Fibroblast of the aortic adventitia (primary cell): Measurements from ENCODE around the gene PRKAR1B. TPM values are rescaled to one million over a fixed set of nuclear protein-coding genes. Genes with fewer than 3 reads are reported as not detected.

Experiments
- DNase-seq: peaks from one replicate; pipeline ENCODE4 v3.0.0-alpha.2; 2010; ENCODE audit warnings: low read depth
- H3K4me3 ChIP-seq: 2 replicates; pipeline ENCODE4 v1.5.1; 2011; ENCODE audit warnings: low read depth, mild to moderate bottlenecking, control low read depth, low read length, moderate library complexity
- CTCF ChIP-seq: IDR thresholded peaks from 2 replicates; pipeline ENCODE4 v1.5.1; 2011; ENCODE audit warnings: mild to moderate bottlenecking, low read length, control low read depth, inconsistent platforms; ENCODE audit not compliant: insufficient read depth
- total RNA-seq: library from RNA; depleted of rRNA; stranded (reverse); fragments of >200 nt; gene quantifications from 2 replicates; pipeline ENCODE4 v1.2.3, GENCODE V29; 2012; ENCODE audit warnings: low replicate concordance

PRKAR1B gene
- total RNA-seq = 7.0 and 10.1 TPM in 2 replicates

DNA sequence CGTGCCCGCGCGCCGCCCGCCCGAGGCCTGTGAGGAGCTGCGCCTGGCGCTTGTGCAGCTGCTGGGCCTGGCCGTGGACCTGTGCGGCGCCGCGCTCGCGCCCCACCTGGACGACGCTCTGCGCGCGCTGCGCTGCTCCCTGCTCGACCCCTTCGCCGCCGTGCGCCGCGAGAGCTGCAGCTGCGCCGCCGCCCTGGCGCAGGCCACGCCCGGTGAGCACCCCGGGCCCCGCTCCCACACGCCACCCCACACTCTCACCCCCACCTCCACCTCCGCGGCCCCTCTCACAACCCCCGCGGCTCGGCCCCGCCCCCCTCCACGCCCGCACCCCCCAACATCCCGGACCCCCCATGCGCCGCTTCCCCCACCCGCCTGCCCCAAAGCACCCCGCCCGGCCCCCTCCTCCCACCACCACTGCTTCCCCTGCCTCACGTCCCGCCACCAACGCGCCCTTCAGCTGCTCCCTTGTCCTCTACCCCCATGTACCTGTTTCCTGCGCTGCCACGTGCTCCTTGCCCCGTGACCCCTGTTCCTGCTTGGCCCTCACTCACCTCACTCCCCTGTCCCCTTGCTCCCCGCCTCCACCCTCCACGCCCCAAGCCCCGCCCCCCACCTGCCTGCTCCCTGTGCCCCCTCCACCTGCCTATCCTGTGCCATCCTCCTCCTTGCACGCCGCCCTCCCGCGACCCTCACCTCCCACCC, at the start of gene PRKAR1B:
Gene PRKAR1B (minus strand): TSS at position 178 of the 702 bp plus-strand sequence. CDS start 15,776 bp downstream, outside the sequence.
- DNase-seq = no peak
- H3K4me3 ChIP-seq = peak within 1 kb of the TSS; percentile 73
- no peak for TF ChIP-seq CTCF

- DNase-seq = no peak
- no peak overlapping the region for H3K4me3 ChIP-seq
- no peak for TF ChIP-seq CTCF
These were observed 49.3 kb upstream of the PRKAR1B start for GRCh38 chr7:776381-776780.

GRCh38 chr7:774161-775109, 47.4 kb upstream of the PRKAR1B start:
- H3K4me3 ChIP-seq = no peak overlapping the region
- TF ChIP-seq CTCF = peak; percentile 79
- peak; percentile 20 for DNase-seq

DNA sequence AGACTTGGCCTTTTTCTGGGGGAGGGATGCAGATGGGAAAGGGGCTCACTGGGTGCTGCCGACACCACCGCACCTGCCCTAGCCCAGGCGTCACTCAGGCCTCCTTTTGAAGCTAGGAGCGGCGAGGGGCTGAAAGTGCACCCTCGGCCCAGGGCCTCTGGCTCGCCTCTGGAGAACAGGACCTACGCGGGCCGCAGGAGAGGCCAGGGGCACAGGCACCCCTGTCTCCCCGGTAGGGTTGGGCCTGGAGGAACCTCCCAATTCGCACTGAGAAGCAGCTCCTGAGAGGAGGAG, 46.5 kb upstream of the PRKAR1B start:
- no peak for DNase-seq
- H3K4me3 ChIP-seq = no peak overlapping the region
- TF ChIP-seq CTCF = no peak

GRCh38 chr7:772861-773621, 46.0 kb upstream of the PRKAR1B start:
- no peak for DNase-seq
- TF ChIP-seq CTCF = no peak
- H3K4me3 ChIP-seq = no peak overlapping the region

- no peak overlapping the region for H3K4me3 ChIP-seq
- no peak for TF ChIP-seq CTCF
- no peak for DNase-seq
These were observed 45.3 kb upstream of the PRKAR1B start for GRCh38 chr7:772392-772791.
